Activated CD4-positive, alpha-beta T cell treated with anti-CD3 and anti-CD28 coated beads for 4 hours (primary cell): ENCODE measurements around the gene ZNF205.
A peak's percentile ranks its signal among the peaks of the same experiment; 100 is the strongest.
"Not testable (repeated sequence)": the region's sequence is repeated elsewhere in the genome, so short reads cannot be mapped to it uniquely, and the experiment has no call there.

Source experiments
- DNase-seq, 2 donors: peaks; one replicate each; pipeline ENCODE4 v3.0.0-alpha.2; 2020

The ZNF205 gene

GRCh38 chr16:3135126-3135715, 22.8 kb downstream of the ZNF205 start:
- no peak for DNase-seq

- DNase-seq = no peak
These were observed 24.9 kb downstream of the ZNF205 start for GRCh38 chr16:3137267-3137666.

- no peak for DNase-seq
These were observed 26.0 kb downstream of the ZNF205 start for GRCh38 chr16:3138342-3138741.

GRCh38 chr16:3138823-3139426, 26.5 kb downstream of the ZNF205 start:
- no peak for DNase-seq

- not testable (repeated sequence) for DNase-seq
These were observed 27.2 kb downstream of the ZNF205 start for GRCh38 chr16:3139561-3139960.

- no peak for DNase-seq
These were observed 28.4 kb downstream of the ZNF205 start for GRCh38 chr16:3140603-3141427.

- DNase-seq = no peak
These were observed 29.5 kb downstream of the ZNF205 start for GRCh38 chr16:3141781-3142311.

GRCh38 chr16:3142327-3142726, 29.9 kb downstream of the ZNF205 start:
- DNase-seq = no peak

- DNase-seq = no peak
These were observed 30.4 kb downstream of the ZNF205 start for GRCh38 chr16:3142770-3143169.

GRCh38 chr16:3143189-3143588, 30.8 kb downstream of the ZNF205 start:
- DNase-seq = no peak

- no peak for DNase-seq
These were observed 31.4 kb downstream of the ZNF205 start for GRCh38 chr16:3143598-3144320.

GRCh38 chr16:3144321-3144983, 32.1 kb downstream of the ZNF205 start:
- DNase-seq = no peak

GRCh38 chr16:3145151-3145550, 32.8 kb downstream of the ZNF205 start:
- no peak for DNase-seq

- no peak for DNase-seq
These were observed 33.3 kb downstream of the ZNF205 start for GRCh38 chr16:3145660-3146059.

GRCh38 chr16:3147046-3147756, 34.8 kb downstream of the ZNF205 start:
- DNase-seq = no peak

GRCh38 chr16:3147757-3148104, 35.3 kb downstream of the ZNF205 start:
- no peak for DNase-seq

GRCh38 chr16:3148256-3149192, 36.1 kb downstream of the ZNF205 start:
- DNase-seq = no peak

GRCh38 chr16:3149193-3149530, 36.8 kb downstream of the ZNF205 start:
- DNase-seq = no peak

GRCh38 chr16:3149630-3150345, 37.4 kb downstream of the ZNF205 start:
- DNase-seq = peak; percentile 43 to 44
